Adrenal gland (tissue), 5 donors: ENCODE results near the gene SHISA2.

ENCODE experiments used
- POLR2A ChIP-seq, 2 donors: fragments of 450-650 bp; IDR thresholded peaks; one replicate each; pipeline ENCODE4 v1.6.1; 2017; ENCODE audit warnings: antibody characterized with exemption in 2 of 2, mild to moderate bottlenecking in 2 of 2, moderate library complexity in 1 of 2
- TF ChIP-seq, protein P1 (sequence below), 6 experiments: fragments of 450-650 bp in 4 of 6; fragments of 200-600 bp in 2 of 6; sonication (generic) in 1 of 6; IDR thresholded peaks; 1 replicate in 5 of 6; 2 replicates in 1 of 6; pipeline versions ENCODE4 v1.5.1 to v1.8.0; 2016 to 2021; ENCODE audit warnings: antibody characterized with exemption in 6 of 6, mild to moderate bottlenecking in 2 of 6, moderate library complexity in 1 of 6
- donor health status: DM: no; HTN: no; CAD: no.

GRCh38 chr13:26019251-26019650, 32.6 kb downstream of the SHISA2 start:
- TF ChIP-seq, protein P1, sequence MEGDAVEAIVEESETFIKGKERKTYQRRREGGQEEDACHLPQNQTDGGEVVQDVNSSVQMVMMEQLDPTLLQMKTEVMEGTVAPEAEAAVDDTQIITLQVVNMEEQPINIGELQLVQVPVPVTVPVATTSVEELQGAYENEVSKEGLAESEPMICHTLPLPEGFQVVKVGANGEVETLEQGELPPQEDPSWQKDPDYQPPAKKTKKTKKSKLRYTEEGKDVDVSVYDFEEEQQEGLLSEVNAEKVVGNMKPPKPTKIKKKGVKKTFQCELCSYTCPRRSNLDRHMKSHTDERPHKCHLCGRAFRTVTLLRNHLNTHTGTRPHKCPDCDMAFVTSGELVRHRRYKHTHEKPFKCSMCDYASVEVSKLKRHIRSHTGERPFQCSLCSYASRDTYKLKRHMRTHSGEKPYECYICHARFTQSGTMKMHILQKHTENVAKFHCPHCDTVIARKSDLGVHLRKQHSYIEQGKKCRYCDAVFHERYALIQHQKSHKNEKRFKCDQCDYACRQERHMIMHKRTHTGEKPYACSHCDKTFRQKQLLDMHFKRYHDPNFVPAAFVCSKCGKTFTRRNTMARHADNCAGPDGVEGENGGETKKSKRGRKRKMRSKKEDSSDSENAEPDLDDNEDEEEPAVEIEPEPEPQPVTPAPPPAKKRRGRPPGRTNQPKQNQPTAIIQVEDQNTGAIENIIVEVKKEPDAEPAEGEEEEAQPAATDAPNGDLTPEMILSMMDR (IDR thresholded peaks at IDR 0.05): no peak
- TF ChIP-seq POLR2A (IDR thresholded peaks at IDR 0.05): no peak
